Measurements from ENCODE around the gene STRN4. TPM values are rescaled to one million over a fixed set of nuclear protein-coding genes. Genes with fewer than 3 reads are reported as not detected.

The STRN4 gene
- total and polyA plus RNA-seq, 9 of the 15 experiments (the other 6 are each of a cell fraction or from before 2014, with no cell fraction given), result 0.62 to 83.7 (median 36.9) TPM

DNA sequence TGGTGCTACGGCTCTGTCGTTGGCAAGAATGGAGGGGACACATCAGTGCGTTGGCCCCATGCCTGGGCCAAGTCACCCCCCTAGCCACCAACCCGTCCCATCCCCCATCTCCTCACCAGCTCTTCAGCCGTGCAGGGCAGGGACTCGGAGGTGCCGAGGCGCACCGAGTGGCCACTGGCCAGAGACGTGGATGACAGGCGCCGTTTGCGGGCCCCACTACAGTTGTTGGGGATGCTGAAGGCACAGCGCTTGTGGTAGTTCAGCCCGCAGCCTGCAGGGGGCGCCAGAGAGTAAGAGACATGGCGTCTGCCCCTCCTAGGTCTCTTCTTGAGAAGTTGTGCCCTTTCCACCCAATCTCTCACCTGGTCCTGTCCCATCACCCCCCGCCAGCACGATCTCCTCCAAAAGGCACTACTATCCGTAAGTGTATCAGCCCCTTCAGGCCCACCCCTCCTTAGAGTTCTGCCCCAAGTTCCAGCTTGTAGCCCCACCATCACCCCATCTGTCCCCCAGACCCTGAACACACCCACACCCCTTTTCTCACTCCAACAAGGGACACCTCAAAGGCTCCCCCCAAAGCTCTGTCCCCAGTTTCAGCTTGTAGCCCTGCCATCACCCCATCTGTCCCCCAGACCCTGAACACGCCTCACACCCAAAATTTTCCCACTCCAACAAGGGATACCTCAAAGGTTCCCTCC, 41.7 kb downstream of the STRN4 start (continued):
- TF ChIP-seq ZBTB7A (IDR thresholded peaks at IDR 0.05; ENCODE audit: borderline replicate concordance, control insufficient read depth, low read depth, low read length), result 0 out of 2 replicates have a peak, but pooled peaks have one; percentile 17
- TF ChIP-seq, protein P1, sequence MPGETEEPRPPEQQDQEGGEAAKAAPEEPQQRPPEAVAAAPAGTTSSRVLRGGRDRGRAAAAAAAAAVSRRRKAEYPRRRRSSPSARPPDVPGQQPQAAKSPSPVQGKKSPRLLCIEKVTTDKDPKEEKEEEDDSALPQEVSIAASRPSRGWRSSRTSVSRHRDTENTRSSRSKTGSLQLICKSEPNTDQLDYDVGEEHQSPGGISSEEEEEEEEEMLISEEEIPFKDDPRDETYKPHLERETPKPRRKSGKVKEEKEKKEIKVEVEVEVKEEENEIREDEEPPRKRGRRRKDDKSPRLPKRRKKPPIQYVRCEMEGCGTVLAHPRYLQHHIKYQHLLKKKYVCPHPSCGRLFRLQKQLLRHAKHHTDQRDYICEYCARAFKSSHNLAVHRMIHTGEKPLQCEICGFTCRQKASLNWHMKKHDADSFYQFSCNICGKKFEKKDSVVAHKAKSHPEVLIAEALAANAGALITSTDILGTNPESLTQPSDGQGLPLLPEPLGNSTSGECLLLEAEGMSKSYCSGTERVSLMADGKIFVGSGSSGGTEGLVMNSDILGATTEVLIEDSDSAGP (CRISPR knock-in tag; IDR thresholded peaks at IDR 0.05), result 0 out of 2 replicates have a peak, but pooled peaks have one; percentile 6
- TF ChIP-seq, protein P2, sequence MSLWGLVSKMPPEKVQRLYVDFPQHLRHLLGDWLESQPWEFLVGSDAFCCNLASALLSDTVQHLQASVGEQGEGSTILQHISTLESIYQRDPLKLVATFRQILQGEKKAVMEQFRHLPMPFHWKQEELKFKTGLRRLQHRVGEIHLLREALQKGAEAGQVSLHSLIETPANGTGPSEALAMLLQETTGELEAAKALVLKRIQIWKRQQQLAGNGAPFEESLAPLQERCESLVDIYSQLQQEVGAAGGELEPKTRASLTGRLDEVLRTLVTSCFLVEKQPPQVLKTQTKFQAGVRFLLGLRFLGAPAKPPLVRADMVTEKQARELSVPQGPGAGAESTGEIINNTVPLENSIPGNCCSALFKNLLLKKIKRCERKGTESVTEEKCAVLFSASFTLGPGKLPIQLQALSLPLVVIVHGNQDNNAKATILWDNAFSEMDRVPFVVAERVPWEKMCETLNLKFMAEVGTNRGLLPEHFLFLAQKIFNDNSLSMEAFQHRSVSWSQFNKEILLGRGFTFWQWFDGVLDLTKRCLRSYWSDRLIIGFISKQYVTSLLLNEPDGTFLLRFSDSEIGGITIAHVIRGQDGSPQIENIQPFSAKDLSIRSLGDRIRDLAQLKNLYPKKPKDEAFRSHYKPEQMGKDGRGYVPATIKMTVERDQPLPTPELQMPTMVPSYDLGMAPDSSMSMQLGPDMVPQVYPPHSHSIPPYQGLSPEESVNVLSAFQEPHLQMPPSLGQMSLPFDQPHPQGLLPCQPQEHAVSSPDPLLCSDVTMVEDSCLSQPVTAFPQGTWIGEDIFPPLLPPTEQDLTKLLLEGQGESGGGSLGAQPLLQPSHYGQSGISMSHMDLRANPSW (CRISPR knock-in tag; IDR thresholded peaks at IDR 0.05), result no peak
- TF ChIP-seq TAL1 (IDR thresholded peaks at IDR 0.05), result no peak
- no peak for TF ChIP-seq EHMT2 (IDR thresholded peaks at IDR 0.05)
- TF ChIP-seq, protein P3, sequence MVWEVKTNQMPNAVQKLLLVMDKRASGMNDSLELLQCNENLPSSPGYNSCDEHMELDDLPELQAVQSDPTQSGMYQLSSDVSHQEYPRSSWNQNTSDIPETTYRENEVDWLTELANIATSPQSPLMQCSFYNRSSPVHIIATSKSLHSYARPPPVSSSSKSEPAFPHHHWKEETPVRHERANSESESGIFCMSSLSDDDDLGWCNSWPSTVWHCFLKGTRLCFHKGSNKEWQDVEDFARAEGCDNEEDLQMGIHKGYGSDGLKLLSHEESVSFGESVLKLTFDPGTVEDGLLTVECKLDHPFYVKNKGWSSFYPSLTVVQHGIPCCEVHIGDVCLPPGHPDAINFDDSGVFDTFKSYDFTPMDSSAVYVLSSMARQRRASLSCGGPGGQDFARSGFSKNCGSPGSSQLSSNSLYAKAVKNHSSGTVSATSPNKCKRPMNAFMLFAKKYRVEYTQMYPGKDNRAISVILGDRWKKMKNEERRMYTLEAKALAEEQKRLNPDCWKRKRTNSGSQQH (CRISPR knock-in tag; IDR thresholded peaks at IDR 0.05), result no peak
- TF ChIP-seq, protein P4, sequence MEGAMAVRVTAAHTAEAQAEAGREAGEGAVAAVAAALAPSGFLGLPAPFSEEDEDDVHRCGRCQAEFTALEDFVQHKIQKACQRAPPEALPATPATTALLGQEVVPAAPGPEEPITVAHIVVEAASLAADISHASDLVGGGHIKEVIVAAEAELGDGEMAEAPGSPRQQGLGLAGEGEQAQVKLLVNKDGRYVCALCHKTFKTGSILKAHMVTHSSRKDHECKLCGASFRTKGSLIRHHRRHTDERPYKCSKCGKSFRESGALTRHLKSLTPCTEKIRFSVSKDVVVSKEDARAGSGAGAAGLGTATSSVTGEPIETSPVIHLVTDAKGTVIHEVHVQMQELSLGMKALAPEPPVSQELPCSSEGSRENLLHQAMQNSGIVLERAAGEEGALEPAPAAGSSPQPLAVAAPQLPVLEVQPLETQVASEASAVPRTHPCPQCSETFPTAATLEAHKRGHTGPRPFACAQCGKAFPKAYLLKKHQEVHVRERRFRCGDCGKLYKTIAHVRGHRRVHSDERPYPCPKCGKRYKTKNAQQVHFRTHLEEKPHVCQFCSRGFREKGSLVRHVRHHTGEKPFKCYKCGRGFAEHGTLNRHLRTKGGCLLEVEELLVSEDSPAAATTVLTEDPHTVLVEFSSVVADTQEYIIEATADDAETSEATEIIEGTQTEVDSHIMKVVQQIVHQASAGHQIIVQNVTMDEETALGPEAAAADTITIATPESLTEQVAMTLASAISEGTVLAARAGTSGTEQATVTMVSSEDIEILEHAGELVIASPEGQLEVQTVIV (CRISPR knock-in tag; IDR thresholded peaks at IDR 0.05; ENCODE audit: borderline replicate concordance), result no peak
- TF ChIP-seq STAG1 (CRISPR knock-in tag; IDR thresholded peaks at IDR 0.05; ENCODE audit: borderline replicate concordance), result peak; percentile 53; the same call in 1 of the 2 replicates
- TF ChIP-seq, protein P5, sequence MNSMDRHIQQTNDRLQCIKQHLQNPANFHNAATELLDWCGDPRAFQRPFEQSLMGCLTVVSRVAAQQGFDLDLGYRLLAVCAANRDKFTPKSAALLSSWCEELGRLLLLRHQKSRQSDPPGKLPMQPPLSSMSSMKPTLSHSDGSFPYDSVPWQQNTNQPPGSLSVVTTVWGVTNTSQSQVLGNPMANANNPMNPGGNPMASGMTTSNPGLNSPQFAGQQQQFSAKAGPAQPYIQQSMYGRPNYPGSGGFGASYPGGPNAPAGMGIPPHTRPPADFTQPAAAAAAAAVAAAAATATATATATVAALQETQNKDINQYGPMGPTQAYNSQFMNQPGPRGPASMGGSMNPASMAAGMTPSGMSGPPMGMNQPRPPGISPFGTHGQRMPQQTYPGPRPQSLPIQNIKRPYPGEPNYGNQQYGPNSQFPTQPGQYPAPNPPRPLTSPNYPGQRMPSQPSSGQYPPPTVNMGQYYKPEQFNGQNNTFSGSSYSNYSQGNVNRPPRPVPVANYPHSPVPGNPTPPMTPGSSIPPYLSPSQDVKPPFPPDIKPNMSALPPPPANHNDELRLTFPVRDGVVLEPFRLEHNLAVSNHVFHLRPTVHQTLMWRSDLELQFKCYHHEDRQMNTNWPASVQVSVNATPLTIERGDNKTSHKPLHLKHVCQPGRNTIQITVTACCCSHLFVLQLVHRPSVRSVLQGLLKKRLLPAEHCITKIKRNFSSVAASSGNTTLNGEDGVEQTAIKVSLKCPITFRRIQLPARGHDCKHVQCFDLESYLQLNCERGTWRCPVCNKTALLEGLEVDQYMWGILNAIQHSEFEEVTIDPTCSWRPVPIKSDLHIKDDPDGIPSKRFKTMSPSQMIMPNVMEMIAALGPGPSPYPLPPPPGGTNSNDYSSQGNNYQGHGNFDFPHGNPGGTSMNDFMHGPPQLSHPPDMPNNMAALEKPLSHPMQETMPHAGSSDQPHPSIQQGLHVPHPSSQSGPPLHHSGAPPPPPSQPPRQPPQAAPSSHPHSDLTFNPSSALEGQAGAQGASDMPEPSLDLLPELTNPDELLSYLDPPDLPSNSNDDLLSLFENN (IDR thresholded peaks at IDR 0.05; ENCODE audit: low read depth in 2 of 2, low read length in 2 of 2), result no peak
- TF ChIP-seq KHSRP (IDR thresholded peaks at IDR 0.05), result no peak
- TF ChIP-seq RBFOX2 (IDR thresholded peaks at IDR 0.05; ENCODE audit: low read depth, low read length), result peak; percentile 48; the same call in 1 of the 2 replicates
- TF ChIP-seq RBM14 (IDR thresholded peaks at IDR 0.05; ENCODE audit: borderline replicate concordance, insufficient read depth, low read depth, low read length), result no peak
- no peak for TF ChIP-seq NFXL1 (CRISPR knock-in tag; IDR thresholded peaks at IDR 0.05)
- 0 out of 2 replicates have a peak, but pooled peaks have one; percentile 74 for TF ChIP-seq ZNF282 (CRISPR knock-in tag; IDR thresholded peaks at IDR 0.05)
- TF ChIP-seq DMBX1 (CRISPR knock-in tag; IDR thresholded peaks at IDR 0.05; ENCODE audit: borderline replicate concordance), result no peak
